Rectal smooth muscle tissue (tissue), 1 donor: ENCODE measurements around the gene SPATA22.
A peak's percentile ranks its signal among the peaks of the same experiment; 100 is the strongest.
"Not testable (repeated sequence)": the region's sequence is repeated elsewhere in the genome, so short reads cannot be mapped to it uniquely, and the experiment has no call there.

ENCODE experiments used
- H3K27ac ChIP-seq: one replicate; pipeline ENCODE4 v1.7.0; 2013; ENCODE audit warnings: low read depth, low read length, inconsistent platforms
- H3K27me3 ChIP-seq: one replicate; pipeline ENCODE4 v1.7.0; 2013; ENCODE audit warnings: low read length; ENCODE audit not compliant: control insufficient read depth, insufficient read depth
- H3K36me3 ChIP-seq: one replicate; pipeline ENCODE4 v1.7.0; 2013; ENCODE audit warnings: low read length; ENCODE audit not compliant: control insufficient read depth, insufficient read depth
- H3K4me1 ChIP-seq: one replicate; pipeline ENCODE4 v1.7.0; 2013; ENCODE audit warnings: low read length; ENCODE audit not compliant: control insufficient read depth, insufficient read depth
- H3K4me3 ChIP-seq: one replicate; pipeline ENCODE4 v1.7.0; 2013; ENCODE audit warnings: low read length
- H3K9ac ChIP-seq: one replicate; pipeline ENCODE4 v1.7.0; 2013; ENCODE audit warnings: low read length

SPATA22 gene

DNA sequence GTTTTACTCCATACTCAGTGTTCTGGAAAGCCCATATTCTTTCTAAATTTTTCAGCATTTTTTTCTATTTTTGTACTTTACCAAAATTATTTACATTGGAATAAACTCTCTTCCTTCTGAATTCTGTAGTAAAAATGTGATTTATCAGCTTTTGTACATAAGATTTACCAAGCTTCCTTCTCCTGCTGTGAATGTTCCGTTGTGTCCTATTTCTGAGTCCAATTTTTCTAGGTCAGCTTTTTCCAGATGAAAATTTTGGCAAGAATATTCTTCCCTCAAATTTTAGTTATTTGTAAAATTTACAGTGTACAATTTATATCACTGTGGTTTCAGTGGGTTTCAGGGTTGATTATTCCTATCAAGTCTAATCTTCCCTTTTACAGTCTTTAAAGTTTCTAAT, 31.7 kb upstream of the SPATA22 start:
- no peaks in the 10 kb centered on the region for H3K36me3 ChIP-seq
- H3K27ac ChIP-seq = no peak overlapping the region
- no peaks in the 10 kb centered on the region for H3K27me3 ChIP-seq
- H3K4me3 ChIP-seq = no peak overlapping the region
- H3K9ac ChIP-seq = no peak overlapping the region
- no peaks in the 10 kb centered on the region for H3K4me1 ChIP-seq

DNA sequence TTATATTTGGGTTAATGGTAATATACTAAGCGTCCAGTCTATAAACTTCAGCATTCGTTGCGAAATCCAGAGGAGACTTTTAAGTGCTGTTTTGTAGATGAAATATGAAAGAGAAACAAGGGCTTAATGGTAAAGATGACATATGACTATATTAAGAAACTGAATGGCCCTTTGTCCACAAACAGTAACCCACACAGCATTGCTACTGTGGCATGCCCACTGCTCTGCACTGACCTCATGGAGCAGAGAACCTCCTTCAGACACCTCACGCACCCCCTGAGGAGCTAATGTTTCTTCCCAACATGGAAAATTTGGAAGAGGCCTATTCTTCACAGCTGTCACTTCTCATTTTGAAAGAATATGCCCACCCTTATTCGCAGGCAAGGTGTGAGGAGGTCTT, 30.8 kb upstream of the SPATA22 start:
- no peaks in the 10 kb centered on the region for H3K27me3 ChIP-seq
- H3K9ac ChIP-seq = no peak overlapping the region
- no peak overlapping the region for H3K4me3 ChIP-seq
- no peaks in the 10 kb centered on the region for H3K4me1 ChIP-seq
- no peaks in the 10 kb centered on the region for H3K36me3 ChIP-seq
- H3K27ac ChIP-seq = no peak overlapping the region

- Histone ChIP-seq H3K4me3 (no peak overlapping the region), H3K4me1 (no peaks in the 10 kb centered on the region), H3K9ac (no peak overlapping the region), H3K36me3 (no peaks in the 10 kb centered on the region), H3K27ac (no peak overlapping the region), H3K27me3 (no peaks in the 10 kb centered on the region)
Observed at GRCh38 chr17:3501344-3501743, 29.7 kb upstream of the SPATA22 start.

DNA sequence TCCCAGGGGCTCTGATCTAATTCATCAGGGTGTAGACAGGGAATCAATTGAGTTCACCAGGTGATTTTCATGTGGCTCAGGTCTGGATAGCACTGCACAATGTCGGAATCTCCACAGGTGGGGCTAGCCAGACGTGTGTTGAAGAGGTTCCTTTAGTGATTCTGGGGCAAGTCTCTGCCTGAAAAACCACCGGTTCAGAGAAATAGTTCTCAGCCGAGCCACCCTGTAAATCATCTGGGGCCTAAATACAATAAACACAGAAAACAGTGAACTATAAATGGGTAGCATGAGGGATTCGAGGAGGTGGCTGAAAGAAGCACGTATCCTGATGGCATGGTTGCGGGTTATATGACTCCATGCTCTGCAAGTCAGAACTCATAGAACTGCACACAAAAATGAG, 25.5 kb upstream of the SPATA22 start:
- Histone ChIP-seq H3K27ac (no peak overlapping the region), H3K4me3 (no peak overlapping the region), H3K27me3 (no peaks in the 10 kb centered on the region), H3K36me3 (no peaks in the 10 kb centered on the region), H3K4me1 (no peaks in the 10 kb centered on the region), H3K9ac (no peak overlapping the region)

DNA sequence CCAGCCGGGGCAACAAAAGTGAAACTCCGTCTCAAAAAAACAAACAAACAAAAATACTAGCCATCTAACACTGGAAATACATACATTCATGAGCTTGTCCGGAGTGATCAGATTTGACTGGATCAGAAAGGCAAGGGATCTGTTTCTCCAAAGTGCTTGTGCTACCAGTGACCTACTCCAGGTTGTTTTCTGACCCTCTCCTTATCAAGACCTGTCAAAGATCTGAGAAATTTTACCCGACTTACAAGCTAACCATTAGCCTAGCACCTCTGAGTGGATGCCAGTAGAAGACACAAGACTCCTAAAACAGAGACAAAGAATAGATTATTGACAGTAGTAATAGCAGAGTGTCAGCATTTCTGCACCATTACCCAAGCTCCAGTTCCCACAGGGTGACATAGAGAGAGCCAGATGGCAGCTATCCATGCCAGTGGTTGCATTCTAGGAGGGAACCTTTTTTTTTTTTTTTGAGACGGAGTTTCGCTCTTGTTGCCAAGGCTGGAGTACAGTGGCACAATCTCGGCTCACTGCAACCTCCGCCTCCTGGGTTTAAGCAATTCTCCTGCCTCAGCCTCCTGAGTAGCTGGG, 14.0 kb upstream of the SPATA22 start:
- Histone ChIP-seq H3K4me3 (no peak overlapping the region), H3K36me3 (no peaks in the 10 kb centered on the region), H3K27ac (no peak overlapping the region), H3K27me3 (no peaks in the 10 kb centered on the region), H3K4me1 (no peaks in the 10 kb centered on the region), H3K9ac (no peak overlapping the region)

GRCh38 chr17:3482852-3483251, 11.2 kb upstream of the SPATA22 start:
- H3K4me1 ChIP-seq = no peaks in the 10 kb centered on the region
- no peaks in the 10 kb centered on the region for H3K27me3 ChIP-seq
- H3K27ac ChIP-seq = no peak overlapping the region
- no peak overlapping the region for H3K9ac ChIP-seq
- H3K4me3 ChIP-seq = no peak overlapping the region
- H3K36me3 ChIP-seq = no peaks in the 10 kb centered on the region

DNA sequence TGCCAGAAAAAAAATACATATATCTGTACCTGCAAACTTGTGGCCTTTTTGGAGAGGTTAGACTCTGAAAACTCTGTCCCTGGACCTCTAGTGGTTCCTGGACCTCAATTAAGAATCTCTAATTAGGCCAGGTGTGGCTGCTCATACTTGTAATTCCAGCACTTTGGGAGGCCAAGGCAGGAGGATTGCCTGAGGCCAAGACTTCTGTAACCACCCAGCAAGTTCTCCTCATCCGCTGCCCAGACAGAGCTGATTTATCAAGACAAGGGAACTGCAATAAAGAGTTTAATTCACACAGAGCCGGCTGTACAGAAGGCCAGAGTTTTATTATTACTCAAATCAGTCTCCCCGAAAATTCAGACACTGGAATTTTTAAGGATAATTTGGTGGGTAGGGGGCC, 8.4 kb upstream of the SPATA22 start:
- no peak overlapping the region for H3K4me3 ChIP-seq
- no peak overlapping the region for H3K9ac ChIP-seq
- H3K27ac ChIP-seq = no peak overlapping the region
- no peaks in the 10 kb centered on the region for H3K4me1 ChIP-seq
- H3K36me3 ChIP-seq = no peaks in the 10 kb centered on the region
- H3K27me3 ChIP-seq = no peaks in the 10 kb centered on the region

- Histone ChIP-seq H3K27ac (peak within 1 kb of the TSS; percentile 4), H3K4me1 (no peaks in the 10 kb centered on the region), H3K9ac (no peak within 1 kb of the TSS), H3K27me3 (no peaks in the 10 kb centered on the region), H3K36me3 (no peaks in the 10 kb centered on the region), H3K4me3 (peak within 1 kb of the TSS; percentile 63)
Observed at GRCh38 chr17:3475812-3476610, 4.4 kb upstream of the SPATA22 start, which contains the start of gene ASPA. TSS of gene ASPA (plus strand) at chr17:3475997. CDS start at chr17:3476160, 163 bp downstream.

DNA sequence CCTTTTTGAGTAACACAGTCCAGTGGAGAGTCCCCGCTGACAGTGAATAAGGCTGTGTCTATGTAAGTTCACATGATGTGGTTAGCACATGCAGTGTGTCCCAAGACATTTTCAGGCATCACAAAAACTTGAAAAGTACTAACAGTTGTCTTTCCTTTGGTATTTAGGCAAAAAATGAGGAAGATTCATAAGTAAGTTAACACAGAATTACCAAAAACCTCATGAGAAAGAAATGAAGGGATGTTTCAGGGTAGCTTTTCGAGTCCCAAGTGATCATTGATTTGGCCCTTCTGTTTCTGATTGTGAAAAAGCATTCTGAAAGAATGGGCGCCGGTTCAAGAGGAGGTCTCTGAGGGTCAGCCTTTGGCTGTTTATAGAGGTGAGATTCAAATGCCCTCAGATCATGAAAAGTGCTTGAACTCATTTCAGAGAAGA, 3.6 kb upstream of the SPATA22 start:
- no peak overlapping the region for H3K9ac ChIP-seq
- H3K36me3 ChIP-seq = no peaks in the 10 kb centered on the region
- H3K27ac ChIP-seq = no peak overlapping the region
- no peak overlapping the region for H3K4me3 ChIP-seq
- H3K4me1 ChIP-seq = no peaks in the 10 kb centered on the region
- H3K27me3 ChIP-seq = no peaks in the 10 kb centered on the region

DNA sequence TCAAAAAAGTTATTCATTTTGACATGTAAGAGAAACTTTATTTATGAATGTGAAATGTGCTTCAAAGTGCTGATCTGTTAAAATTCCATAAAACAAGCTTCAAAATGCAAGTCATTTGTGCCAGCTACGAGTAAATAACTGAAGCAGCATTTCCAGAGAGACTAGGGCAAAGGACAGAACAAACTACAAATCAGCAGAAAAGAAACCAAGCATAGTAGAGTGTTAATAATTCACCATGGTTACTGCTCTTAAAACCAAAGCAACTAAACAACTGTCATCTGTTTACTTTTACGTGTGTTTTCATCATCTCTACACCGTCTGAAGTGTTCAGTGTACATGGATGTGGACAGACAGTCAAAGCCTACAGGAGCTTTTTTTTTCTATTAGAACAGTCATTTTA, 2.6 kb upstream of the SPATA22 start:
- H3K4me1 ChIP-seq = no peaks in the 10 kb centered on the region
- H3K4me3 ChIP-seq = no peak overlapping the region
- H3K27me3 ChIP-seq = no peaks in the 10 kb centered on the region
- no peak overlapping the region for H3K27ac ChIP-seq
- H3K9ac ChIP-seq = no peak overlapping the region
- H3K36me3 ChIP-seq = no peaks in the 10 kb centered on the region

DNA sequence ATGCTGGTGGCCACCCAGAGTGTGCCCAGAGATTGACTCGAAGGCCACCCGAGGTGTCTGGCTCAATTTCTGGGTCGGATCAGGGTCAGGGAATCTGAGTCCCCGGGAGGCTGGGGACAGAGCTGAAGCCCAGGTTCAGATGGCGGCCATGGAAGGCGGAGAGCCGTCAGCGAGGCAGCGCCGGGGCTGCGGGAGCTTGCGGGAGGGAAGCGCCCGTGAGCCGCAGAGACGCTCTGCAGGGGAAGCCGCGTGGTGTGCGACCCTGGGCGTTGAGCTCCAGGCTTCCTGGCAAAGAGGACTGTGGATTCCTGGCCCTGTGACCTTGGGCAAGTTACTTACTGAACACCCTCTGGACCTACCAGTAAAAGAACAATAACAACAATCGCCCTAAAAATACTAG, 518 bp upstream of the SPATA22 start:
- Histone ChIP-seq H3K9ac (no peak overlapping the region), H3K4me1 (no peaks in the 10 kb centered on the region), H3K4me3 (no peak overlapping the region), H3K27ac (no peak overlapping the region), H3K27me3 (no peaks in the 10 kb centered on the region), H3K36me3 (no peaks in the 10 kb centered on the region)

DNA sequence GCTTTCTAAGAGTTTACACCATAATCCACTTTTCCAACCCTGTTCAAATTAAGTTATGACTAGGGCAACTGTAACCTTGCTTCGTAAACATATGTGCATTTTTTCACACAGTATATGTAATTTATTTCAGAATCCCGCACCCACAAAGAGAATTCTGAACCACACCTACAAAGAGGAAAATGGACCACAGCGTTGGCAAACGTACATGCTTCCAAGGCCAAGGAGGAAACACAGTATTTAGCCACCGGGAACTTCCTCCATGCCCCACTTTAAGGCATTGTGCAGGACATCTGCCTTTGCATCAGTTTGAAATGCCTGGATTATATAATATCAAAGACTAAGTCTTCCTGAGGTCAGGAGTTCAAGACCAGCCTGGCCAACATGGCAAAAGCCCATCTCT, 2.1 kb downstream of the SPATA22 start:
- Histone ChIP-seq H3K9ac (no peak overlapping the region), H3K27ac (no peak overlapping the region)

GRCh38 chr17:3466355-3466754, 5.3 kb downstream of the SPATA22 start:
- H3K4me1 ChIP-seq, H3K9ac ChIP-seq, H3K27me3 ChIP-seq, H3K36me3 ChIP-seq, H3K27ac ChIP-seq, H3K4me3 ChIP-seq: not testable (repeated sequence)

More for the DNA sequence above, 2.1 kb downstream of the SPATA22 start:
- H3K4me1 ChIP-seq = no peaks in the 10 kb centered on the region
- H3K27me3 ChIP-seq = no peaks in the 10 kb centered on the region
- H3K36me3 ChIP-seq = no peaks in the 10 kb centered on the region
- no peak overlapping the region for H3K4me3 ChIP-seq
